ENCODE measurements around the gene AOPEP. TPM values are rescaled to one million over a fixed set of nuclear protein-coding genes. Genes with fewer than 3 reads are reported as not detected.
A peak's percentile ranks its signal among the peaks of the same experiment; 100 is the strongest.

The AOPEP gene
- 10 to 100 TPM in 1 of 2 donors, 1 to 10 TPM in 1; 5.5 to 13.0 TPM for total RNA-seq

- DNase-seq (ENCODE audit: low spot score in 2 of 2), result peak; percentile 99
- peaks cover 0 to 4% of the 10 kb centered on the region in 2 donors for H3K9me3 Mint-ChIP-seq
Measured at GRCh38 chr9:94726495-94727191, at the start of gene AOPEP. TSS of gene AOPEP (plus strand) at chr9:94726699. CDS start at chr9:94759784, 33,085 bp downstream.

GRCh38 chr9:94677929-94678328 is 48.6 kb upstream of the AOPEP start:
- no peaks in the 10 kb centered on the region for H3K36me3 Mint-ChIP-seq
- no peak for ATAC-seq
- DNase-seq (ENCODE audit: low spot score in 2 of 2), result no peak
- H3K9me3 Mint-ChIP-seq, result no peaks in the 10 kb centered on the region
- no peak overlapping the region for H3K27ac Mint-ChIP-seq

More at GRCh38 chr9:94726495-94727191, at the start of gene AOPEP:
- ATAC-seq, result peak; percentile 99
- Mint-ChIP-seq H3K27ac (peak within 1 kb of the TSS; percentile 96 to 99), H3K36me3 (no peaks in the 10 kb centered on the region)

GRCh38 chr9:94679587-94679986 is 46.9 kb upstream of the AOPEP start:
- H3K27ac Mint-ChIP-seq, result no peak overlapping the region
- ATAC-seq (no peak), DNase-seq (ENCODE audit: low spot score in 2 of 2) (no peak)
- no peaks in the 10 kb centered on the region for H3K36me3 Mint-ChIP-seq
- no peaks in the 10 kb centered on the region for H3K9me3 Mint-ChIP-seq

- Mint-ChIP-seq H3K9me3 (no peaks in the 10 kb centered on the region), H3K27ac (no peak overlapping the region), H3K36me3 (no peaks in the 10 kb centered on the region)
- no peak for ATAC-seq
- no peak for DNase-seq (ENCODE audit: low spot score in 2 of 2)
Measured at GRCh38 chr9:94680020-94680419, 46.5 kb upstream of the AOPEP start.

- Mint-ChIP-seq H3K27ac (no peak overlapping the region), H3K9me3 (no peaks in the 10 kb centered on the region), H3K36me3 (no peaks in the 10 kb centered on the region)
- ATAC-seq (no peak), DNase-seq (ENCODE audit: low spot score in 2 of 2) (no peak)
Measured at GRCh38 chr9:94680621-94681020, 45.9 kb upstream of the AOPEP start.

- Mint-ChIP-seq H3K36me3 (no peaks in the 10 kb centered on the region), H3K9me3 (no peaks in the 10 kb centered on the region), H3K27ac (no peak overlapping the region)
- DNase-seq (ENCODE audit: low spot score in 2 of 2) (peak in 1 of 2 donors; percentile 57), ATAC-seq (peak; percentile 91 to 93)
Measured at GRCh38 chr9:94681508-94681907, 45.0 kb upstream of the AOPEP start.

- Mint-ChIP-seq H3K27ac (no peak overlapping the region), H3K36me3 (no peaks in the 10 kb centered on the region), H3K9me3 (no peaks in the 10 kb centered on the region)
- DNase-seq (ENCODE audit: low spot score in 2 of 2), result no peak
- no peak for ATAC-seq
Measured at GRCh38 chr9:94685359-94685758, 41.1 kb upstream of the AOPEP start.

- no peak for ATAC-seq
- no peak overlapping the region for H3K27ac Mint-ChIP-seq
- H3K9me3 Mint-ChIP-seq, result no peaks in the 10 kb centered on the region
- no peak for DNase-seq (ENCODE audit: low spot score in 2 of 2)
- H3K36me3 Mint-ChIP-seq, result no peaks in the 10 kb centered on the region
Measured at GRCh38 chr9:94687451-94687850, 39.0 kb upstream of the AOPEP start.

- DNase-seq (ENCODE audit: low spot score in 2 of 2) (no peak), ATAC-seq (no peak)
- H3K27ac Mint-ChIP-seq, result no peak overlapping the region
- no peaks in the 10 kb centered on the region for H3K36me3 Mint-ChIP-seq
- H3K9me3 Mint-ChIP-seq, result no peaks in the 10 kb centered on the region
Measured at GRCh38 chr9:94690344-94690743, 36.2 kb upstream of the AOPEP start.

- ATAC-seq, result no peak
- no peak for DNase-seq (ENCODE audit: low spot score in 2 of 2)
- H3K9me3 Mint-ChIP-seq, result no peaks in the 10 kb centered on the region
- no peak overlapping the region for H3K27ac Mint-ChIP-seq
- H3K36me3 Mint-ChIP-seq, result no peaks in the 10 kb centered on the region
Measured at GRCh38 chr9:94692601-94693000, 33.9 kb upstream of the AOPEP start.

- DNase-seq (ENCODE audit: low spot score in 2 of 2), result no peak
- no peak overlapping the region for H3K27ac Mint-ChIP-seq
- no peak for ATAC-seq
- no peaks in the 10 kb centered on the region for H3K9me3 Mint-ChIP-seq
- H3K36me3 Mint-ChIP-seq, result no peaks in the 10 kb centered on the region
Measured at GRCh38 chr9:94693485-94694204, 32.9 kb upstream of the AOPEP start.

GRCh38 chr9:94696545-94696944 is 30.0 kb upstream of the AOPEP start:
- DNase-seq (ENCODE audit: low spot score in 2 of 2) (no peak), ATAC-seq (no peak)
- Mint-ChIP-seq H3K36me3 (no peaks in the 10 kb centered on the region), H3K9me3 (no peaks in the 10 kb centered on the region), H3K27ac (no peak overlapping the region)

- no peak for DNase-seq (ENCODE audit: low spot score in 2 of 2)
- no peaks in the 10 kb centered on the region for H3K36me3 Mint-ChIP-seq
- no peak overlapping the region for H3K27ac Mint-ChIP-seq
- no peak for ATAC-seq
- no peaks in the 10 kb centered on the region for H3K9me3 Mint-ChIP-seq
Measured at GRCh38 chr9:94697972-94698581, 28.4 kb upstream of the AOPEP start.

- DNase-seq (ENCODE audit: low spot score in 2 of 2) (no peak), ATAC-seq (no peak)
- H3K27ac Mint-ChIP-seq, result no peak overlapping the region
- H3K9me3 Mint-ChIP-seq, result no peaks in the 10 kb centered on the region
- H3K36me3 Mint-ChIP-seq, result no peaks in the 10 kb centered on the region
Measured at GRCh38 chr9:94699715-94700373, 26.7 kb upstream of the AOPEP start.

GRCh38 chr9:94700445-94700844 is 26.1 kb upstream of the AOPEP start:
- Mint-ChIP-seq H3K9me3 (no peaks in the 10 kb centered on the region), H3K27ac (no peak overlapping the region), H3K36me3 (no peaks in the 10 kb centered on the region)
- ATAC-seq, result no peak
- DNase-seq (ENCODE audit: low spot score in 2 of 2), result no peak

- no peak overlapping the region for H3K27ac Mint-ChIP-seq
- DNase-seq (ENCODE audit: low spot score in 2 of 2), result no peak
- no peaks in the 10 kb centered on the region for H3K36me3 Mint-ChIP-seq
- H3K9me3 Mint-ChIP-seq, result no peaks in the 10 kb centered on the region
- no peak for ATAC-seq
Measured at GRCh38 chr9:94703488-94704140, 22.9 kb upstream of the AOPEP start.

Data from activated naive CD4-positive, alpha-beta T cell treated with anti-CD3 and anti-CD28 coated beads, Interleukin-2, amount 50 U/mL, for 72 hours (primary cell).